Inflammatory macrophage (primary cell): Measurements from ENCODE around the gene PLD3.
A peak's percentile ranks its signal among the peaks of the same experiment; 100 is the strongest.

Source experiments
- DNase-seq, 2 donors: peaks; one replicate each; pipeline ENCODE4 v3.0.0-alpha.2; 2020 to 2022
- total RNA-seq, 18 experiments: gene quantifications; one replicate each; lab custom pipeline; 2026; ENCODE audit warnings: mixed read lengths in 6 of 18, inconsistent platforms in 2 of 18; lab: John Stamatoyannopoulos, UW

The PLD3 gene
- 551 to 1,620 (median 1,120) reads per million in 18 experiments for total RNA-seq

DNA sequence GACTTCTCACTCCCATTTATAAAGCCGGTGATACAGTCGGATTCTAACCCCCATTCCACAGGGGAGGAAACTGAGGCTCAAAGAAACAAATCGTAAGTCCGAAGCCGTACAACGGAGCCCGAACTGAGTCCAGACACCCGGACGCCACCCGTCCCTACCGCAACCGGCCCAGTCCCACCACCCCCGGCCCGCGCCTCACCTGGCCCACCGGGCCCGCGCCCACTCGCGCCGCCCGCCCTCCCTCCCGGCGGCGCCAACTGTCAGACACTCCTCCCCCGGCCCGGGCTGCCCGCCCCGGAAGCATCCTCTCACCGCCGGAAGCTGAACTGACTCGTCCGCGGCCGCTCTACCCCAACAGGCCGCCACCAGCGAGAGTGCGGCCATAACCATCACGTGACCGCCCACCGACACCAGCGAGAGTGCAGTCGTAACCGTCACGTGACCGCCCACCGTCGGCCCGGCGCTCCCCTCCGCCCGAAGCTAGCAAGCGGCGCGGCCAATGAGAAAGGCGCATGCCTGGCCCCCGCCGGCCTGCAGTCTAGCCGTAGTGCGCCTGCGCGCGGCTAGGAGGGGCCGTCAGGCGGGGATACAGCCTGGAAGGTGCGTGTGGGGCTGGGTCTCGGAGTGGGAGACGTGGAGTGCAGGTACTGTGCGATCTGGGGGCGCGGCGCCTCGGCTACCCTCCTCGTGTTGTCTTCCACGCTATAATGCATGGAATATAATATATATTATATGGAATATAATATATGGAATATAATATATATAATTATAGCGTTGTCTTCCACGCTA, at the start of gene PLD3, which contains the start of gene C19orf47:
TSS of gene PLD3 (plus strand) at position 571 of the 789 bp plus-strand sequence. CDS start 17,789 bp downstream, outside the sequence.
TSS of gene C19orf47 (minus strand) at position 273 of the 789 bp plus-strand sequence. CDS start 6,540 bp downstream, outside the sequence.
- DNase-seq: peak; percentile 99 to 100

- no peak for DNase-seq
These were observed 47.8 kb upstream of the PLD3 start for GRCh38 chr19:40300668-40301067.

DNA sequence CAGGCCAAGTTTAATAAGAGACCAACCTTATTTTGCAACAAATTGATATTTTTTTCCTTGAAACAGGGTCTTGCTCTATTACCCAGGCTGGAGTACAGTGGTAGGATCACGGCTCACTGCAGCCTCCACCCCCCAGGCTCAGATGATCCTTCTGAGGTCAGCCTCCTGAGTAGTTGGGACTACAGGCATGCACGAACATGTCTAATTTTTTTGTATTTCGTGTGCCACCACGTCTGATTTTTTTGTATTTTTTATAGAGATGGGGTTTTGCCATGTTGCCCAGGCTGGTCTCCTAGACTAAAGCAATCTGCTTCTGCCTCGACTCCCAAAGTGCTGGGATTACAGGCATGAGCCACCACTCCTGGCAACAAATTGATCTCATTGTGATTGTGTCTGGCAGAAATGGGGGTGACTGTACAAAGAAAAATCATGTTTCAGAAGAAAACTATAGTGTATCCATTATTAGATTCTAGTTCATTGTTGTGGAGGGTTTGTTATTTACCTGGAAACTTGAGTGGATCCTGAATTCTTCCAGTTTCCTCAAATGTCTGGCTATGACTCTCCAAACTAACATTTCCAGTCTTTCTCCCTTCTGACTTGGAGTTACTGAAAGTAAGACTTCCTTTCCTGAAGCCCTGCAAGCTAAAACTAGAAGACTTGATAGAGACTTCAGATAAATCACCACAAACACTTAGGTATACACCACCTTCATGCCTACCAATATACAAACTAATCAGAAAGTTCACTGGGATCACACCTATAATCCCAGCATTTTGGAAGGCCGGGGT, 46.1 kb upstream of the PLD3 start:
- DNase-seq: no peak

DNA sequence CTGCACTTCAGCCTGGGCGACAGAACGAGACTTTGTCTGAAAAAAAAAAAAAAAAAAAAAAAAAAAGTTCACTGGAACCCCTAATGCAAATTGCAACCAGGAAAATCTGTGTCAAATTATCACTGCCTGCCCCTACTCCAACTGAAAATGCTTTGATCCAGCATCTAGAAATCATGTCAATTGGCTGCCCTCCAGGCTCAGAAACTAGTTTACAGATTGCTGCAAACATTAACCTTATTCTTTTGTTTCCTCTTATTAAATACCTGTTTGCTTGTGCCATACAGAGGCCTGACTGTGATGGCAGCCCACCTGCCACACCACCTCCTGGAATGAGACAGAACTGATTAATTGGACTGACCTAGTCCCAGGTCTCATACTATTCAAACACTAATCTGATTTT, 44.7 kb upstream of the PLD3 start:
- no peak for DNase-seq

- no peak for DNase-seq
These were observed 44.2 kb upstream of the PLD3 start for GRCh38 chr19:40304306-40304705.

DNA sequence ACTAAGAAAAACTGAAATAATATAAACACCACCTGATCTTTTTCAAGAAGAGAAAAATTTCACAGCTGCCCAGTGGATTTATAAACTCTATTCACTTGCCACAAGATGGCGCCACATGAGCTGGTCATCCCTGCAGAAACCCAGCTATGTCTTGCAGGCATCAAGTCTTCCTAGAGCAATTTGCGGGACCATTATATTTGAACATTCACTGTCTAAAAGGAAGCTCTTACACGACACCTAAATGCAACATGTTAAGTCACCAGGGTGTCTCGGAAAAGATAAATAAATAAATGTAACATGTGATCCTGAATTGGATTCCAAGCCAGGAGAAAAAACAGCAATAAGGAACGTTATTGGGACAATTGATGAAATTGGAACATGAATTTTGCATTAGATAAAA, 43.1 kb upstream of the PLD3 start:
- peak; percentile 90 to 92 for DNase-seq

DNA sequence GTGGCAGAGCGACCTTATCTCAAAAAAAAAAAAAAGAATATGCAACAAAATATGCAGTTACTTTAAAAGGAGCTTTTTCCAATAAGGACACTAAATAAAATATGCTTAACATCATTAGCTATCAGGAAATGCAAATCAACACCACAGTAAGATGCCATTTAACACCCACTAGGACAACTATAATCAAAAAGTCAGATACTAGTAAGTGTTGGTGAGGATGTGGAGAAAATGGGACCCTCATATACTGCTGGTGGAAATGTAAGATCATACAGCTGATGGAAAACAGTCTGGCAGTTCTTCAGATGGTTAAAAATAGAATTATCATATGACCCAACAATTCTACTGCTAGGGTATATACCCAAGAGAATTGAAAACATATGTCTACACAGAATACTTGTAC, 38.8 kb upstream of the PLD3 start:
- no peak for DNase-seq

- no peak for DNase-seq
These were observed 36.0 kb upstream of the PLD3 start for GRCh38 chr19:40312533-40312932.

- DNase-seq: no peak
These were observed 35.1 kb upstream of the PLD3 start for GRCh38 chr19:40313229-40313983.

DNA sequence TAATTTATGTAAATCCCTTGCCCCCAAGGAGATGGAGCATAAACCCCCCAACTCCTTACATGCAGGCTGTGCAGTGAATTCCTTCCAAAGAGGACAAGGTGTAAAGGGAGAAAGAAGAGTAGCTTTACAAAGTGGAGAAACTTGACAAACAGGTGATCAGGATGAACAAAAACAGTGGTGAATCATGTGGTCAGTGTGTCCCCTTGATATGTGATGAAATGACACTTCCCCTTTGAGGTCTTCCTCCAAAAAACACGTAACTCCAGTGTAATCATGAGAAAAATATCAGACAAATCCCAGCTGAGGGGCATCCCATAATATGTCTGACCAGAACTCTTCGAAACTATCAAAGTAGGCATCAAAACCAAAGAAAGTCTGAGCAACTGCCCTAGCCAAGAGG, 33.8 kb upstream of the PLD3 start:
- peak; percentile 27 to 41 for DNase-seq

DNA sequence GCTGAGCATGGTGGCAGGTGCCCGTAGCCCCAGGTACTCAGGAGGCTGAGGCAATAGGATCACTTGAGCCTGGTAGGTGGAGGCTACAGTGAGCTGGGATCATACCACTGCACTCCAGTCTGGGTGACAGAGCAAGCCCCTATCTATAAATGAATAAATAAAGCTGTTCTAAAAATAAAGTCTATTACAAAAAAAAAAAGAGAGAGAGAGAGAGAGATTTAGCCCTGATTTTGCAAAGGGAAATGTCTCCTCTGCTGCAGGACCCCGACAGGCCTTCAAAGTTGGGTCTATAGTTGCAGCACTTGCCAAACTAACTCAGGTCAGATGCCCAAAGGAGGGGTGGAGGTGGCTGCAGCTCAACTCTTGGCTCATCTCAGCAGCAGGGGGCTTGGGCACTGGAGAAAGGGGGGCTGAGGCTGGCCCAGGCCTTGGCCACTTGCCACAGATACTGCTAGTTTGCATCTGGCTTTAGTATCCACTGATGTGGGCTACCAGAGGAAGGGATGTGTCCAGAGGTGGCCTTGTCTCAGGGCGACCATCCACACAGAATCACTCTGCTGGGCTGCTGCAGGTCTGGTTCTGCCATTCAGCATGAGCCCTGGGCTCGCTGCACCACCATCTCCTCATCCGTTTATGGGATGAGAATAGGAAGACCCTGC, 32.6 kb upstream of the PLD3 start:
- no peak for DNase-seq

DNA sequence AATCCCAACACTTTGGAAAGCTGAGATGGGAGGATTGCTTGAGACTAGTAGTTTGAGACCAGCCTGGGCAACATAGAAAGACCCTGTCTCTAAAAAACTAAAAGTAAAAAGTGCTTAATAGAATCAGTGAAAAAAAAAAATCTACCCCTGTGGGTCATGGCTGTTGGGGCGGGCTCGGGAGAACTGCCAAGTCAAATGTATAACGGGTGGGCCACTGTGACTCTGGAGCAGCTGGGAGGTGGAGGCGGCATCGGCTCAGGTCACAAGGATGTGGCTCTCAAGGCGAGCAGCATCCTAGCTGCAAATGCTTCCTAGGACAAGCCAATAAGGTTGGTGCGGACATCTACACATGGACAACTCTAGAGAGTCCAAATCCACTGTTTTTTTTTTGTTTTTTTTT, 31.2 kb upstream of the PLD3 start:
- no peak for DNase-seq

- DNase-seq: no peak
These were observed 27.9 kb upstream of the PLD3 start for GRCh38 chr19:40320558-40320935.

GRCh38 chr19:40321076-40321475, 27.4 kb upstream of the PLD3 start:
- no peak for DNase-seq

GRCh38 chr19:40321566-40322270, 26.8 kb upstream of the PLD3 start:
- no peak for DNase-seq

DNA sequence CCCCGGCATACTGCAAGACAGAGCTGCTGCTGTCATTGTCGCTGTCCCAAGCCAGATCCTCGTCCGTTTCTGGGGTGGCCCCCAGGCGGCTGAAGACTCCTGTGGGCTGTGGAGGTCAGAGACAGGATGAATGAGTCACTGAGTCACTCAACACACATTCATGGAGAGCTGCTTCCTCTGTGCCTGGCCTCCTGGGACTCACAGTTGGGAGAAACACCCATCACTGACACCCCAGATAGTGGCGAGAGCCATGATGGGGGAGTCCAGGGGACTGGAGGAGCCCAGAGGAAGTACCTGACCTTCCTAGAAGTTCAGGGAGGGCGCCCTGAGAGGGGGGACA, 26.3 kb upstream of the PLD3 start:
- no peak for DNase-seq

DNA sequence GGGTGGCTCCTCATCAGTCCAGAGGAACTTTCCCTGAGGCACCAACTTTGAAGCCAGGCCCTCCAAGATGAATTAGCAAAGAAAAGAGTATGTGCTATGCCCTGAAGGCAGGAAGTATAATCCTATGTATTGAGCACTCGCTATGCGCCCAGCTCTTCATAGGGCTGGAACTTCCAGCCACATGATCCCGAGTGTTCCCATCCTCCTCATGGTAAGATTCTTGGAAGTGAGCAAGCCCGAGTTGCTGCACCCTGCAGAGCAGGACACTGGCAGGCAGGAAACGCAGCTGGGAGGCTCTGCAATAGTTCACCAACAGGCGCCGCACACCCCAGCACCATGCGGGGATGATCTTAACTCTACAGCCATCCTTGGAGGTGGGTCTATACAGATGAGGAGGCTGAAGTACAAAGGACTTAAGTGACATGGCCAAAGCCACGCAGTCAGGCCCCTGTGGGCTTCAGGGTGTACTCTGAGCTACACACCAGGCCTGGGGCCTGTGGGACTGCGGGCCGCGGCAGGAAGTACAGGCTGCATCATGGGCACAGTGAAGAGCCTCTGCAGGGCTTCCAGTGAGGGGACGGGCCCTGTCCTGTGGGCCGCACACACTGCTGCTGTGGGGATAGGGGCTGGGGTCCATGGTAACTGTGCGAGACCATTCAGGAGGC, 25.4 kb upstream of the PLD3 start:
- no peak for DNase-seq

DNA sequence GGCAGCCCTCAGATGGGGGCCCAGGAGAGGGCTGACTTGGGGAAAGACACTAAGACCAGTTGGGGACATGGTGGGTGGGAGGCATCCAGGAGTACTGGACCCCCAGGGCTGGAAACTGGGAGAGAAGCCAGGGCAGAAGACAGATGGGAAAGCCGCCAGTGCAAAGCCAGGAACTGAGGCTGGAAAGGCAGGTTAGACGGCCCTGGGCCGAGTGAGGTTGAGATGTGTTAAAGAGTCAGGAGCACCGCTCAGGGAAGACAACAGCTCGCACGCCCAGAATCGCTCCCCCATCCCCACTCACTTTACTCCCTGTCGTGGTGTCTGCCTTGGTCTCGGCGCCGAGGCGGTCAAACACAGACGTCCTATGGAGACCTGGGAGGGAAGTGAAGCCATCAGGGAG, 24.8 kb upstream of the PLD3 start:
- DNase-seq: no peak

- no peak for DNase-seq
These were observed 22.3 kb upstream of the PLD3 start for GRCh38 chr19:40326201-40326600.

DNA sequence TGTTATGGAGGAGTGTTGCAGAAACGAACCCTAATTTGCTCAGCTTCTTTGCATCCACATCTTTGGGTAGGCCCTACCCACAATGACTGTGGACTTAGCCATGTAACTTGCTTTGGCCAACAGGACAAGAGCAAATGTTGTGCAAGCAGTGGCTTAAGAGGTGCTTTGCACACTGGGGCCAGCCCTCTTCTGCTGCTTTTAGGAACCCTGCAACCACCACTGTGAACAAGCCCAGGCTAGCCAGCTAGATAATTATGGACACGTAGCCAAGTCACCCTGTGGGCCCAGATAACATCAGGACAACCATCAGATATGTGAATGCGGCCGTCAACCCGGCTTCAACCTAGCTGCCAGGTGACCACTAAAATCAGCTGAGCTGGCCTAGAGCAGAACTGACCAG, 17.4 kb upstream of the PLD3 start:
- DNase-seq: no peak

GRCh38 chr19:40332669-40333068, 15.8 kb upstream of the PLD3 start:
- DNase-seq: no peak
